Coronary artery (tissue), 2 donors: ENCODE results near the gene WIZ.

Experiments used
- DNase-seq: peaks from one replicate; pipeline ENCODE4 v3.0.0-alpha.2; 2017; ENCODE audit warnings: low spot score
- H3K27ac ChIP-seq, 2 donors: fragments of 200-600 bp; sonication (generic); one replicate each; pipeline ENCODE4 v1.5.1; 2016 to 2019
- H3K4me3 ChIP-seq: fragments of 200-600 bp; sonication (generic); 2 replicates; pipeline ENCODE4 v1.5.1; 2016; ENCODE audit warnings: mild to moderate bottlenecking, moderate library complexity
- TF ChIP-seq, protein P1 (sequence below): fragments of 200-600 bp; sonication (generic); IDR thresholded peaks from one replicate; pipeline ENCODE4 v1.5.1; 2019; ENCODE audit warnings: antibody characterized with exemption

Gene WIZ

DNA sequence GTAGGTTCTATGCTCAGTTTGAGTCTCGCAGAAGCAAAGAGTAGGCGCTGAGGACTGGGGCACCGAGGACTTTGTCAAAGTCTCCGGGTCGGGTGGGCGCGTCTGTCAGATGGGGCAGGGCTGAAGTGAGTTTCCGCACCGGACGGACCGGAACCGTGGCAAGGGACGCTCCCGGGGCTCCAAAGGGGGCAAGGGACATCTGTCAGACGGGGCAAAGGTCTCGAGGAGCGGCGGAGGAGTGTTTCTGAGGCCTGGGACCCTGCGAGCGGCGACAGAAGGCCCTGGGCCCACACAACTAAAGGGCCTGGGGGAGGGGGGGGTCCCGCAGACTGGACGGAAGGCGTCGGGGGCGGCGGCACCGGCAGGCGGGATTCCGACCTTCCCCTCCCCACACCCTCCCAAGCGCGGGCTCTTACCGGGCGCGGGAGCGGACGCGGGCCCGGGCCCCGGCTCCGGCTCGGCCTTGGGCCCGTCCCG, 17.7 kb downstream of the WIZ start:
- Histone ChIP-seq H3K27ac (peak overlapping the region; percentile 23 to 95), H3K4me3 (peak overlapping the region; percentile 98)
- DNase-seq, result no peak
- TF ChIP-seq, protein P1, sequence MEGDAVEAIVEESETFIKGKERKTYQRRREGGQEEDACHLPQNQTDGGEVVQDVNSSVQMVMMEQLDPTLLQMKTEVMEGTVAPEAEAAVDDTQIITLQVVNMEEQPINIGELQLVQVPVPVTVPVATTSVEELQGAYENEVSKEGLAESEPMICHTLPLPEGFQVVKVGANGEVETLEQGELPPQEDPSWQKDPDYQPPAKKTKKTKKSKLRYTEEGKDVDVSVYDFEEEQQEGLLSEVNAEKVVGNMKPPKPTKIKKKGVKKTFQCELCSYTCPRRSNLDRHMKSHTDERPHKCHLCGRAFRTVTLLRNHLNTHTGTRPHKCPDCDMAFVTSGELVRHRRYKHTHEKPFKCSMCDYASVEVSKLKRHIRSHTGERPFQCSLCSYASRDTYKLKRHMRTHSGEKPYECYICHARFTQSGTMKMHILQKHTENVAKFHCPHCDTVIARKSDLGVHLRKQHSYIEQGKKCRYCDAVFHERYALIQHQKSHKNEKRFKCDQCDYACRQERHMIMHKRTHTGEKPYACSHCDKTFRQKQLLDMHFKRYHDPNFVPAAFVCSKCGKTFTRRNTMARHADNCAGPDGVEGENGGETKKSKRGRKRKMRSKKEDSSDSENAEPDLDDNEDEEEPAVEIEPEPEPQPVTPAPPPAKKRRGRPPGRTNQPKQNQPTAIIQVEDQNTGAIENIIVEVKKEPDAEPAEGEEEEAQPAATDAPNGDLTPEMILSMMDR, result no peak

DNA sequence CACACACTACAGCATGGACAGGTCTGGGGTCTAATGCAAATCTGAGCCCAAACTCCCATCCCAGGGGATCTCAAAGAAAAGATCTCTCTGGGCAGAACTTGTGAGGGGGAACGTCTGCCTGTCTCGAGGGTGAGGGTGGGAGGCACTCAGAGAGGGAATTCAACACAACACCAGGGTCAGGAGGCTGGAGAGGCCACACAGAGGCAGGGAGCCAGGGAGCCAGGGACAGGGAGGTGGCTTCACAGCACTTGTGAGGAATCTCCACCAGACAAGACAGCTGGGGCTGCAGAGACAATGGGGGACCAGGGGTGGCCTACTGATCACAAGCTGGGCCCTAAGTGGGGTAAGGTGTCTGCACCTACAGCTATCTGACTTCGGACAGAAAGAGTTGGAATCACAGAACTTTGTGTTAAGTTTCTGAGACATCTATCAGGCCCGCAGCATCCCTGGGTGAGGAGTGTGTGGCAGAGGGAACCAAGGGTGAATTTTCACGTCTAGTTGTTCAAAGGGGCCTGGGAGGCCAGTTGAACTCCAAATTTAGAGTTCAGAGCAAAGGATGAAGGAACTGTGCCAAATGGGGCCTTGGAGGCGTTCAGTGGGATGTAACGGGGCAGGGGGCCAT, 18.2 kb downstream of the WIZ start:
- TF ChIP-seq, protein P1, result no peak
- no peak for DNase-seq
- peak overlapping the region; percentile 98 for H3K4me3 ChIP-seq

DNA sequence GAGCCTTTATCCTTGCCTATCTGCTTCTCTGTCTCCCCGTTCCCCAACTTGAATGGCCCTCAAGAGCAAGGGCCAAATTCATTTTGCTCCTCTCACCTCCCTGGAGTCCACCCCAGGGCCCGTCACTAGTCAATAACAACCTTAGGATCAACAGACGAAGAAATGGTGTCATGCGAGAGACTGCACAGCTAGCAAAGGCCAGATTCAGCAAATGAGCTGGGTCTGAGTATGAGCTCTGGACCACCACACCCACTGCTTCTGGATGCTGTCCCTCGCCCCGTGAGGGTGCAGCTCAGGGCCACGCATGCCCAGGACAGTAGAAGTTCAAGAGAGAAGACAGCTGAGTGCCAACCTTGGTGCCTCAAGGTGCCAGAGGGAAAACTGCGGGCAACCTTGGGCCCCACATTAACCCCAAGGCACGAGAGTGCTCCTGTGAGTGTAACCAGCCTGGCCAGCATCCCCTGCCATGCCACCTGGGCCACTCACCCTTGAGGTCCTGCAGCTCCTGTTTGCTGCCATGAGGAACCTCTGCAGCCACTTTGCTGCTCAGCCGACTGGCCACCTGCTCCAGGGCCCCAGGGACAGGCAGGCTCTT, 19.1 kb downstream of the WIZ start:
- DNase-seq, result no peak
- Histone ChIP-seq H3K4me3 (peak overlapping the region; percentile 98), H3K27ac (no peak overlapping the region)
- TF ChIP-seq, protein P1, result no peak

More for the DNA sequence above, 18.2 kb downstream of the WIZ start:
- H3K27ac ChIP-seq, result peak overlapping the region in 1 of 2 donors; percentile 95

DNA sequence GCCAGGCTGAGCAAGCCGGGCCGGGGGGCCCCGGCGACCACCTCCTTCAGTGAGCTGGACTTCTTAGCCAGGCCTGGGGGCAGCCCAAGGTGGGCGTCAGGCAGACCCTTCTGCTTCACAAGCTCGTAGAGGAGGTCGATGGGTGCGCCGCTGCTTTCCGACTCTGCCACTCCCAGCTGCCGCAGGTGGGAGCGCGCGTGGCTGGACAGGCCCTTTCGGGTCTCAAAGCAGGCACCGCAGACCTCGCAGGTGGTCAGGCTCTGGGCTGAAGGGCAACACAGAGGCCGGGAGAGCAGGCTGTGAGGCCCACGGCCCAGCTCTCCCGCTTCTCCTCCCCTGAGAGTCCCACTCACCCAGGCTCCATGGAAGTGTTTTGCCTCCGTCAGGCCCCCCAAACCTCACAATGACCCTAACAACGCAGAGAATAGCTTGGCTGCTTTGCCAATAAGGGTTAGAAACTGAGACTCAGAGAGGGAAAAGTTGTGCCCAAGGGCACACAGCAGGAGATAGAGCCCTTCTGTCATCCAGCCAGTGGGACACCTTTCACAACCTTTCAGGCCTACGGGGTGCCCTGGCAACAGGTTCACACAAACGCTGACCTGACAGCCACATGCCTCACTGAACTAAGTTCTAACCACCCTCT, 19.8 kb downstream of the WIZ start:
- Histone ChIP-seq H3K27ac (no peak overlapping the region), H3K4me3 (no peak overlapping the region)
- TF ChIP-seq, protein P1, result no peak
- no peak for DNase-seq

DNA sequence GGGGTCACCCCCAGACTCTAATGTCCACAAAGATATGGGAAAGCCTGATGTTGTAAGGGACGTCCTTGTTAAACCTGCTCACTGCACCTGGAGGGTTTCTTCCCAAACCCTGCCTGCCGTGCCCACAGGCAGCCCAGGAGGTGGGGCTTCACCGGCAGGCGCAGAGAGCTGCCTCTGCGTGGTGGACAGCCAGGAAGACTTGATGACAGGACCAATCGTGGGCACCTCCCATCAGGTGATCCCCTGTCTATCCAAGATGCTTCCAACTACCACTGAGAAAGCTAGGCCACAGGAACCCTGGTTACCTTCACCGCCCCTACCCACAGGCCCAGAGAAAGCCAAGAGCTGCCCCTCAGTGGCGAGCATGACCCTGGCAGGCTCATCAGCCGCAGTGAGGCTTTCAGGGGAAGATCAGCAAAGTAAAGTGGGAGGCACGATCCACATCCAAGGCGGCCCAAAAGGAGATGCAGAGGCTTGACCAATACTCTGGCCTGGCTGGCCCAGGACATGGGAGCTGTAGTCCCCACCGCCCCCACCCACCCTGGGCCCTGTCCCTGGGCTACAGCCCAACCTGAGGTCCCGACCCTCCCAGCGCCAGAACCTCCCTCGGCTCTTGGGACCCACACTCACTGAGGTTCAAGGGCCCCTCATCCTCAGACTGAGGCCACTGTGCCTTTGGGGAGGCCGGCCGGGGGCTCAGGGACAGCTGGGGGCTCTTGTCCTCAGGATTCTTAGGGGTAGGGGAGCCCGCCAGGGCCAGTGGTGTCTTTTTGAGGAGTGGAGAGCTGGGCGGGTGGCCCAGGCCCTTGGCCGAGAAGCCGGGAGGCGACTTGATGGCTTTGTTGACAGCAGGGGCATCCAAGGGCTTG, 20.6 kb downstream of the WIZ start:
- Histone ChIP-seq H3K4me3 (no peak overlapping the region), H3K27ac (no peak overlapping the region)
- no peak for DNase-seq
- TF ChIP-seq, protein P1, result no peak

DNA sequence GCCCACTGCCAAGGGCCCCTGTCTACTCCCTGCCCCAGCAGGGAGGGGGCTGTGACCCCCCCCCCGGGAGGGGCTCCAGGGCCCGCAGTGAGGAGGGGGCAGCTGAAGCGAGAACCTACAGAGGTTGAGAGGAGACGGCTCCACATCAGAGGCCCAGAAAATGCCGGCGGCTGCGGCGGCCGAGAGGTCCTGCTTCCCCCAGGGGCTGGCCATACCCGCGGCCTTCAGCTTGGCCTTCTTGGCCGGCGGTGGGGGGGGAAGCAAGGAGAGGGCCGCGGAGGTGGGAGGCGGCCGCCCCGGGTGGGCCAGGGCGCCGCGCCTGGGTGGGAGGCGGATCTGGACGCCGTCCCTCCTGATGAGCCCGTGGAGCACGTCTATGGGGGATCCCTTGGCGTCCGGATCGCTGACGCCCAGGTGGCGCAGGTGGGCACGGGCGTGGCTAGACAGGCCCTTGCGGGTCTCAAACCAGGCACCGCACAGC, 21.7 kb downstream of the WIZ start:
- DNase-seq, result no peak
- no peak overlapping the region for H3K27ac ChIP-seq
- no peak overlapping the region for H3K4me3 ChIP-seq
- TF ChIP-seq, protein P1, result no peak
